Mammary epithelial cell (primary cell): Measurements from ENCODE around the gene TTC16.

Experiments used
- CTCF ChIP-seq, 2 donors: IDR thresholded peaks in 1 of 2; conservative IDR thresholded peaks in 1 of 2; 2 replicates each; pipeline ENCODE4 v1.5.1; 2011 to 2012; ENCODE audit warnings: inconsistent platforms in 2 of 2, low read length in 2 of 2, mild to moderate bottlenecking in 2 of 2, control low read depth in 1 of 2, low read depth in 1 of 2; ENCODE audit not compliant: insufficient read depth in 1 of 2; ENCODE audit errors: extremely low read depth in 1 of 2
- EZH2 ChIP-seq: IDR thresholded peaks from 2 replicates; pipeline ENCODE4 v1.6.1; 2012; ENCODE audit warnings: low read length, inconsistent platforms, borderline replicate concordance

GRCh38 chr9:127762111-127762676 is 46.3 kb downstream of the TTC16 start:
- no peak for TF ChIP-seq CTCF (conservative IDR thresholded peaks at IDR 0.05 in 1 of 2, IDR thresholded peaks at IDR 0.05 in 1 of 2; ENCODE audit: extremely low read depth in 1 of 2, insufficient read depth in 1 of 2, low read depth in 1 of 2, low read length in 2 of 2)
- TF ChIP-seq EZH2: no peak
